Cardiac muscle cell (in vitro differentiated cells and primary cell): ENCODE data around the gene BEST2. TPM values are rescaled to one million over a fixed set of nuclear protein-coding genes. Genes with fewer than 3 reads are reported as not detected.
"Not testable (repeated sequence)": the region's sequence is repeated elsewhere in the genome, so short reads cannot be mapped to it uniquely, and the experiment has no call there.

Source experiments
- DNase-seq, 2 donors: peaks; one replicate each; pipeline versions ENCODE4 v3.0.0 to v3.0.0-alpha.2; 2010 to 2017; ENCODE audit warnings: low read depth in 1 of 2, low spot score in 1 of 2
- H3K27ac ChIP-seq: fragments of 200-600 bp; sonication (generic); 2 replicates; pipeline ENCODE4 v1.5.1; 2016
- H3K27me3 ChIP-seq: fragments of 200-600 bp; sonication (generic); 2 replicates; pipeline ENCODE4 v1.6.0; 2016; ENCODE audit warnings: control low read depth
- H3K36me3 ChIP-seq: fragments of 200-600 bp; sonication (generic); 2 replicates; pipeline ENCODE4 v1.5.1; 2016; ENCODE audit warnings: control low read depth
- H3K4me1 ChIP-seq: fragments of 200-600 bp; sonication (generic); 2 replicates; pipeline ENCODE4 v1.8.1; 2017; ENCODE audit warnings: low read depth, mild to moderate bottlenecking, mixed run types
- H3K4me3 ChIP-seq: fragments of 200-600 bp; sonication (generic); 2 replicates; pipeline ENCODE4 v1.5.1; 2016; ENCODE audit warnings: mild to moderate bottlenecking
- H3K9me3 ChIP-seq: fragments of 200-600 bp; sonication (generic); 2 replicates; pipeline ENCODE4 v1.5.1; 2017; ENCODE audit warnings: low read depth, mild to moderate bottlenecking, control low read depth
- CTCF ChIP-seq: IDR thresholded peaks from 2 replicates; pipeline ENCODE4 v1.5.1; 2012; ENCODE audit warnings: low read depth, mild to moderate bottlenecking, low read length
- polyA plus RNA-seq: library from polyadenylated mRNA; unstranded; fragments of >200 nt; fragmentation: Nextera tagmentation; extraction: Ambion mirVana; gene quantifications from 2 replicates; pipeline ENCODE4 v1.2.1, GENCODE V29; 2016
- total RNA-seq: library from RNA; depleted of rRNA; stranded (reverse); fragments of >200 nt; gene quantifications from 2 replicates; pipeline ENCODE4 v1.2.3, GENCODE V29; 2016

BEST2 gene
- total and polyA plus RNA-seq, 2 experiments from 2014 or later: not detected

- Histone ChIP-seq H3K36me3 (peaks cover 55% of the 10 kb centered on the region), H3K27ac (no peak overlapping the region), H3K9me3 (no peaks in the 10 kb centered on the region), H3K4me3 (no peak overlapping the region), H3K27me3 (no peaks in the 10 kb centered on the region), H3K4me1 (no peaks in the 10 kb centered on the region)
- TF ChIP-seq CTCF: no peak
- no peak for DNase-seq
Observed at GRCh38 chr19:12708641-12709040, 43.0 kb upstream of the BEST2 start.

GRCh38 chr19:12711187-12711586 is 40.4 kb upstream of the BEST2 start:
- H3K4me3 ChIP-seq: no peak overlapping the region
- H3K36me3 ChIP-seq: peaks cover 56% of the 10 kb centered on the region
- no peaks in the 10 kb centered on the region for H3K9me3 ChIP-seq
- no peaks in the 10 kb centered on the region for H3K27me3 ChIP-seq
- H3K4me1 ChIP-seq: no peaks in the 10 kb centered on the region
- no peak for DNase-seq
- no peak overlapping the region for H3K27ac ChIP-seq
- no peak for TF ChIP-seq CTCF

- peaks cover 47% of the 10 kb centered on the region for H3K36me3 ChIP-seq
- not testable (repeated sequence) for H3K4me3 ChIP-seq, H3K27me3 ChIP-seq, H3K9me3 ChIP-seq, H3K4me1 ChIP-seq, H3K27ac ChIP-seq, DNase-seq
- peak; percentile 14 for TF ChIP-seq CTCF
Observed at GRCh38 chr19:12712077-12712476, 39.5 kb upstream of the BEST2 start.

- peaks cover 47% of the 10 kb centered on the region for H3K36me3 ChIP-seq
- H3K4me1 ChIP-seq, DNase-seq, H3K27ac ChIP-seq, H3K27me3 ChIP-seq, H3K9me3 ChIP-seq, H3K4me3 ChIP-seq: not testable (repeated sequence)
Observed at GRCh38 chr19:12713304-12713703, 38.3 kb upstream of the BEST2 start.

GRCh38 chr19:12715102-12715501 is 36.5 kb upstream of the BEST2 start:
- H3K36me3 ChIP-seq: peaks cover 38% of the 10 kb centered on the region
- H3K4me1 ChIP-seq: no peaks in the 10 kb centered on the region
- no peak overlapping the region for H3K27ac ChIP-seq
- no peaks in the 10 kb centered on the region for H3K9me3 ChIP-seq
- H3K27me3 ChIP-seq: no peaks in the 10 kb centered on the region
- no peak overlapping the region for H3K4me3 ChIP-seq
- no peak for TF ChIP-seq CTCF
- DNase-seq: no peak

GRCh38 chr19:12715929-12716328 is 35.7 kb upstream of the BEST2 start:
- H3K9me3 ChIP-seq: no peaks in the 10 kb centered on the region
- TF ChIP-seq CTCF: no peak

More at GRCh38 chr19:12715929-12716328, 35.7 kb upstream of the BEST2 start:
- H3K4me1 ChIP-seq: peaks cover 4% of the 10 kb centered on the region
- no peak for DNase-seq
- peaks cover 31% of the 10 kb centered on the region for H3K36me3 ChIP-seq
- H3K27me3 ChIP-seq: no peaks in the 10 kb centered on the region
- no peak overlapping the region for H3K4me3 ChIP-seq
- H3K27ac ChIP-seq: no peak overlapping the region
